Activated T-helper 2 cell treated with anti-CD3 and anti-CD28 coated beads, Interferon-gamma antibody, Interleukin-2, Interleukin-4, amounts not matched to agents 10 μg/mL and 5 μg/mL and 100 μg/mL, durations not matched to agents 14 hours and 24 hours and 36 hours (primary cell): ENCODE data around the gene FAM111A. TPM values are rescaled to one million over a fixed set of nuclear protein-coding genes. Genes with fewer than 3 reads are reported as not detected.

Source experiments
- DNase-seq: peaks from one replicate; pipeline ENCODE4 v3.0.0; 2021; ENCODE audit warnings: low spot score
- H3K27ac Mint-ChIP-seq: one replicate; pipeline ENCODE4 v1.8.0; 2021; ENCODE audit warnings: mixed read lengths
- H3K27me3 Mint-ChIP-seq: one replicate; pipeline ENCODE4 v1.8.0; 2021; ENCODE audit warnings: low read depth, mixed read lengths
- H3K36me3 Mint-ChIP-seq: one replicate; pipeline ENCODE4 v1.8.0; 2021; ENCODE audit warnings: low read depth, mixed read lengths
- H3K4me1 Mint-ChIP-seq: one replicate; pipeline ENCODE4 v1.8.0; 2021; ENCODE audit warnings: low read depth, mixed read lengths
- H3K4me3 Mint-ChIP-seq: one replicate; pipeline ENCODE4 v1.8.0; 2021; ENCODE audit warnings: low read depth, mild to moderate bottlenecking, moderate library complexity, mixed read lengths
- H3K9me3 Mint-ChIP-seq: one replicate; pipeline ENCODE4 v1.8.0; 2021; ENCODE audit warnings: mixed read lengths
- intact Hi-C: fragments of 100-400 bp; cut with micrococcal nuclease; formaldehyde crosslinking; loops from one replicate; pipeline ENCODE4 v1.15.1; 2023
- total RNA-seq: library from RNA; stranded (reverse); gene quantifications from 2 replicates; pipeline ENCODE4 v1.2.3, GENCODE V29; 2022

FAM111A gene
- total RNA-seq, 1 donor from 2014 or later = 69.1 TPM

- no peak for DNase-seq
- no peak overlapping the region for H3K4me3 Mint-ChIP-seq
- no peak overlapping the region for H3K27ac Mint-ChIP-seq
- intact Hi-C loops = no loop called here
- peaks cover 7% of the 10 kb centered on the region for H3K4me1 Mint-ChIP-seq
- H3K27me3 Mint-ChIP-seq = peaks cover 11% of the 10 kb centered on the region
- no peaks in the 10 kb centered on the region for H3K36me3 Mint-ChIP-seq
- H3K9me3 Mint-ChIP-seq = no peaks in the 10 kb centered on the region
Observed at GRCh38 chr11:59199546-59200422, 57.1 kb downstream of the FAM111A start.

- Mint-ChIP-seq H3K27me3 (peaks cover 12% of the 10 kb centered on the region), H3K4me1 (peaks cover 7% of the 10 kb centered on the region), H3K4me3 (no peak overlapping the region), H3K27ac (no peak overlapping the region), H3K9me3 (no peaks in the 10 kb centered on the region), H3K36me3 (no peaks in the 10 kb centered on the region)
- intact Hi-C loops = no loop called here
- no peak for DNase-seq
Observed at GRCh38 chr11:59200423-59200746, 57.7 kb downstream of the FAM111A start.

GRCh38 chr11:59201353-59201752 lies 58.7 kb downstream of the FAM111A start:
- Mint-ChIP-seq H3K4me1 (peaks cover 7% of the 10 kb centered on the region), H3K27ac (no peak overlapping the region), H3K27me3 (peaks cover 18% of the 10 kb centered on the region), H3K4me3 (no peak overlapping the region), H3K36me3 (no peaks in the 10 kb centered on the region), H3K9me3 (no peaks in the 10 kb centered on the region)
- no peak for DNase-seq
- intact Hi-C loops = no loop called here

Other genes with a start within 250 kb of the FAM111A start
- not detected in 2 replicates for gene GLYATL1, start 203.4 kb upstream of the FAM111A start, total RNA-seq
- not detected in 2 replicates for gene GLYATL1B, start 56.5 kb upstream of the FAM111A start, total RNA-seq
- gene FAM111B, start 35.6 kb upstream of the FAM111A start, total RNA-seq = 57.6 and 59.4 TPM in 2 replicates
- 0.09 and 0.68 TPM in 2 replicates for gene DTX4, start 29.3 kb downstream of the FAM111A start, total RNA-seq
- gene MPEG1, start 70.1 kb downstream of the FAM111A start, total RNA-seq = 0.05 TPM in 1 of 2 replicates, not detected in the other
- not detected in 2 replicates for gene OR5AN1, start 216.0 kb downstream of the FAM111A start, total RNA-seq